K562 (cell line): Measurements from ENCODE around the gene PEX19. TPM values are rescaled to one million over a fixed set of nuclear protein-coding genes. Genes with fewer than 3 reads are reported as not detected.

Experiments
- BACH1 ChIP-seq: fragments of 200-800 bp; sonication (Bioruptor generic); IDR thresholded peaks from 2 replicates; pipeline ENCODE4 v1.6.1; 2016; ENCODE audit warnings: missing genetic modification characterization, missing compliant biosample characterization
- CBFB ChIP-seq: sonication (generic); formaldehyde crosslinking; IDR thresholded peaks from 2 replicates; pipeline ENCODE4 v1.4.0; 2020; ENCODE audit warnings: mild to moderate bottlenecking, missing genetic modification reagents
- CC2D1A ChIP-seq: fragments of 450-650 bp; IDR thresholded peaks from 2 replicates; pipeline ENCODE4 v1.6.1; 2017; ENCODE audit warnings: mild to moderate bottlenecking
- ELF2 ChIP-seq: fragments of 250-450 bp; sonication (Bioruptor Pico); IDR thresholded peaks from 2 replicates; pipeline ENCODE4 v1.5.0; 2021; ENCODE audit warnings: mild to moderate bottlenecking
- FOXA3 ChIP-seq, 2 experiments: fragments of 450-650 bp in 1 of 2; sonication (generic) in 1 of 2; formaldehyde crosslinking; IDR thresholded peaks in 1 of 2; conservative IDR thresholded peaks in 1 of 2; 2 replicates each; pipeline versions ENCODE4 v1.4.0 to v1.8.0; 2020 to 2022; ENCODE audit warnings: mild to moderate bottlenecking in 2 of 2, missing genetic modification reagents in 1 of 2
- FUS ChIP-seq: fragments of 200-400 bp; formaldehyde crosslinking; optimal IDR thresholded peaks from 2 replicates; pipeline ENCODE3; 2017; ENCODE audit warnings: low read depth, low read length
- HDAC1 ChIP-seq, 2 experiments: fragments of 450-650 bp; IDR thresholded peaks; 2 replicates each; pipeline ENCODE4 v1.6.1; 2016 to 2017; ENCODE audit warnings: inconsistent platforms in 1 of 2, mild to moderate bottlenecking in 1 of 2, moderate library complexity in 1 of 2
- IRF2 ChIP-seq: sonication (generic); formaldehyde crosslinking; IDR thresholded peaks from 2 replicates; pipeline ENCODE4 v1.8.1; 2022; ENCODE audit warnings: mild to moderate bottlenecking, missing genetic modification reagents
- MAFF ChIP-seq: IDR thresholded peaks from 2 replicates; pipeline ENCODE4 v1.6.1; 2012; ENCODE audit warnings: low read length, improper control_type of control experiment
- MAFG ChIP-seq: fragments of 450-650 bp; conservative IDR thresholded peaks from 2 replicates; pipeline ENCODE4 v1.6.1; 2016; ENCODE audit warnings: missing genetic modification characterization, missing compliant biosample characterization
- MAFK ChIP-seq: IDR thresholded peaks from 2 replicates; pipeline ENCODE4 v1.6.1; 2011; ENCODE audit warnings: low read length, improper control_type of control experiment
- MTA3 ChIP-seq: fragments of 450-650 bp; formaldehyde crosslinking; IDR thresholded peaks from 2 replicates; pipeline ENCODE4 v1.6.1; 2017; ENCODE audit warnings: mild to moderate bottlenecking, borderline replicate concordance
- RBM39 ChIP-seq: fragments of 200-400 bp; formaldehyde crosslinking; optimal IDR thresholded peaks from 2 replicates; pipeline ENCODE3; 2018; ENCODE audit warnings: low read depth, low read length
- RFX7 ChIP-seq: fragments of 250-450 bp; sonication (Bioruptor Pico); IDR thresholded peaks from 2 replicates; pipeline ENCODE4 v1.5.1; 2021; ENCODE audit warnings: mild to moderate bottlenecking
- SOX6 ChIP-seq: fragments of 450-650 bp; IDR thresholded peaks from 2 replicates; pipeline ENCODE4 v1.6.1; 2014; ENCODE audit warnings: mild to moderate bottlenecking
- SREBF1 ChIP-seq: fragments of 150-350 bp; IDR thresholded peaks from 2 replicates; pipeline ENCODE4 v1.6.1; 2014; ENCODE audit warnings: antibody characterized with exemption, low read depth, low read length, borderline replicate concordance
- TCF3 ChIP-seq: sonication (generic); formaldehyde crosslinking; IDR thresholded peaks from 2 replicates; pipeline ENCODE4 v1.4.0; 2020; ENCODE audit warnings: mild to moderate bottlenecking, missing genetic modification reagents
- TGIF2 ChIP-seq: sonication (generic); formaldehyde crosslinking; IDR thresholded peaks from 2 replicates; pipeline ENCODE4 v1.8.1; 2022; ENCODE audit warnings: mild to moderate bottlenecking, missing genetic modification reagents, moderate library complexity
- ZNF143 ChIP-seq: sonication (generic); formaldehyde crosslinking; IDR thresholded peaks from 2 replicates; pipeline ENCODE4 v1.9.0; 2022; ENCODE audit warnings: mild to moderate bottlenecking, missing genetic modification reagents
- ZNF316 ChIP-seq: fragments of 450-650 bp; IDR thresholded peaks from 2 replicates; pipeline ENCODE4 v1.6.1; 2016
- ZNF583 ChIP-seq: fragments of 250-450 bp; sonication (Bioruptor Pico); IDR thresholded peaks from 2 replicates; pipeline ENCODE4 v1.4.0; 2020
- ZNF589 ChIP-seq: fragments of 200-800 bp; sonication (Bioruptor generic); IDR thresholded peaks from 2 replicates; pipeline ENCODE4 v1.6.1; 2016; ENCODE audit warnings: low read depth, missing genetic modification characterization, missing compliant biosample characterization
- ZNF644 ChIP-seq: fragments of 200-800 bp; sonication (Bioruptor generic); IDR thresholded peaks from 2 replicates; pipeline ENCODE4 v1.6.1; 2016; ENCODE audit warnings: low read depth, missing genetic modification characterization, missing compliant biosample characterization
- ZNF76 ChIP-seq: fragments of 250-450 bp; sonication (Bioruptor Pico); IDR thresholded peaks from 2 replicates; pipeline ENCODE4 v1.4.0; 2020; ENCODE audit warnings: mild to moderate bottlenecking, moderate library complexity, borderline replicate concordance
- polyA plus RNA-seq, 8 experiments: library from polyadenylated mRNA; depleted of rRNA in 4 of 8; stranded (reverse) in 5 of 8; unstranded in 3 of 8; fragments of >200 nt; fragmentation: Nextera tagmentation in 2 of 8; fragmentation: Illumina TruSeq in 1 of 8; extraction: Ambion mirVana in 2 of 8; extraction: Trizol in 1 of 8; gene quantifications; 2 replicates each; pipeline versions ENCODE4 v1.2.1 to v1.2.3, GENCODE V29; 2011 to 2014; ENCODE audit warnings: inconsistent platforms in 1 of 8, missing spikeins in 1 of 8
- total RNA-seq, 7 experiments: library from RNA; depleted of rRNA in 6 of 7; stranded (reverse); fragments of >200 nt in 6 of 7; fragmentation: Illumina TruSeq in 2 of 7; extraction: Trizol in 2 of 7; gene quantifications; 2 replicates each; pipeline versions ENCODE4 v1.2.1 to v1.2.3, GENCODE V29; 2011 to 2021; ENCODE audit warnings: low replicate concordance in 1 of 7
- TF ChIP-seq, protein P1 (sequence below): fragments of 250-450 bp; sonication (Bioruptor Pico); IDR thresholded peaks from 2 replicates; pipeline ENCODE4 v1.4.0; 2020; ENCODE audit warnings: borderline replicate concordance
- TF ChIP-seq, protein P2 (sequence below), 3 experiments: fragments of 200-800 bp in 1 of 3; fragments of 250-450 bp in 1 of 3; fragments of 450-650 bp in 1 of 3; sonication (Bioruptor Pico) in 1 of 3; sonication (Bioruptor generic) in 1 of 3; formaldehyde crosslinking in 1 of 3; IDR thresholded peaks; 2 replicates each; pipeline versions ENCODE4 v1.6.1 to v1.8.0; 2016 to 2022; ENCODE audit warnings: mild to moderate bottlenecking in 2 of 3, missing genetic modification characterization in 2 of 3, missing compliant biosample characterization in 1 of 3, moderate library complexity in 1 of 3
- TF ChIP-seq, protein P3 (sequence below): fragments of 250-450 bp; sonication (Bioruptor Pico); IDR thresholded peaks from 2 replicates; pipeline ENCODE4 v1.5.0; 2021

The PEX19 gene
- total and polyA plus RNA-seq, 9 of the 15 experiments (the other 6 are each of a cell fraction or from before 2014, with no cell fraction given): 32.5 to 103 (median 59.8) TPM

DNA sequence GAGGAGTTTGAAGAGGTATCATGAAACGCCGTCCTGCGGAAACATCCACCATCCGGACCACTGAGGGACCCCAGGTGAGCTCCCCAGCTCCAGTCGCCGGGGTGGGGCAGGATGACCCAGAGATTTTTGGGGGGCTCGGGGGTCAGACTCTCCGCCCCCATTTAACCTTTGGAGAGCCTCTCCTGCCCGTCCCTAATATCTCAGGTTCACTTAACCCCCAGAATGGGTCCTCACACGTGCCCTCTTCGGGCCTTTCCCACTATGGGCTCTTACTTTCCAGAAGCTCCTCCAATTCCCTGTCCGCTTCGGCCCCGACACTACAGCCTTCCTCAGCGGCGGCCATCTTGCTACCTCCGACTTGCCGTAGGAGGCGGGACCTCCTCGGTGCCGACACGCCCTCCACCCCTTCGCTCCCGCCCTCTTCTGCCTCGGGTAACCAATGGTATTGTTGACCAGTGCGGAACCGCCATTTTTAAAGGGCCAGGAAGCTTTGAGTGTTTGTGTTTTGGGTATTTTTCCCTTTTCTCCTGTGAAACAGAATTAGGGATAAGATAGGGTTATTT is at the start of gene PEX19 (continued):
- TF ChIP-seq, protein P1, sequence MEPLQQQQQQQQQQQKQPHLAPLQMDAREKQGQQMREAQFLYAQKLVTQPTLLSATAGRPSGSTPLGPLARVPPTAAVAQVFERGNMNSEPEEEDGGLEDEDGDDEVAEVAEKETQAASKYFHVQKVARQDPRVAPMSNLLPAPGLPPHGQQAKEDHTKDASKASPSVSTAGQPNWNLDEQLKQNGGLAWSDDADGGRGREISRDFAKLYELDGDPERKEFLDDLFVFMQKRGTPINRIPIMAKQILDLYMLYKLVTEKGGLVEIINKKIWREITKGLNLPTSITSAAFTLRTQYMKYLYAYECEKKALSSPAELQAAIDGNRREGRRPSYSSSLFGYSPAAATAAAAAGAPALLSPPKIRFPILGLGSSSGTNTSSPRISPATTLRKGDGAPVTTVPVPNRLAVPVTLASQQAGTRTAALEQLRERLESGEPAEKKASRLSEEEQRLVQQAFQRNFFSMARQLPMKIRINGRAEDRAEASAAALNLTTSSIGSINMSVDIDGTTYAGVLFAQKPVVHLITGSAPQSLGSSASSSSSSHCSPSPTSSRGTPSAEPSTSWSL: no peak
- no peak for TF ChIP-seq SOX6
- TF ChIP-seq MTA3: peak; percentile 97
- no peak for TF ChIP-seq MAFK
- TF ChIP-seq ZNF143 (CRISPR knock-in tag): no peak
- TF ChIP-seq RBM39: no peak
- no peak for TF ChIP-seq BACH1 (tag)
- no peak for TF ChIP-seq CBFB (CRISPR knock-in tag)
- TF ChIP-seq MAFG (tag): no peak
- no peak for TF ChIP-seq ZNF589 (CRISPR knock-in tag)
- TF ChIP-seq MAFF: no peak
- TF ChIP-seq ZNF583 (CRISPR knock-in tag): no peak
- TF ChIP-seq FOXA3 (CRISPR knock-in tag; conservative IDR thresholded peaks at IDR 0.05 in 1 of 2, IDR thresholded peaks at IDR 0.05 in 1 of 2): no peak
- TF ChIP-seq TCF3 (CRISPR knock-in tag): no peak
- TF ChIP-seq FUS: no peak
- TF ChIP-seq ZNF644: no peak
- no peak for TF ChIP-seq CC2D1A
- no peak for TF ChIP-seq ELF2 (CRISPR knock-in tag)
- TF ChIP-seq, protein P2, sequence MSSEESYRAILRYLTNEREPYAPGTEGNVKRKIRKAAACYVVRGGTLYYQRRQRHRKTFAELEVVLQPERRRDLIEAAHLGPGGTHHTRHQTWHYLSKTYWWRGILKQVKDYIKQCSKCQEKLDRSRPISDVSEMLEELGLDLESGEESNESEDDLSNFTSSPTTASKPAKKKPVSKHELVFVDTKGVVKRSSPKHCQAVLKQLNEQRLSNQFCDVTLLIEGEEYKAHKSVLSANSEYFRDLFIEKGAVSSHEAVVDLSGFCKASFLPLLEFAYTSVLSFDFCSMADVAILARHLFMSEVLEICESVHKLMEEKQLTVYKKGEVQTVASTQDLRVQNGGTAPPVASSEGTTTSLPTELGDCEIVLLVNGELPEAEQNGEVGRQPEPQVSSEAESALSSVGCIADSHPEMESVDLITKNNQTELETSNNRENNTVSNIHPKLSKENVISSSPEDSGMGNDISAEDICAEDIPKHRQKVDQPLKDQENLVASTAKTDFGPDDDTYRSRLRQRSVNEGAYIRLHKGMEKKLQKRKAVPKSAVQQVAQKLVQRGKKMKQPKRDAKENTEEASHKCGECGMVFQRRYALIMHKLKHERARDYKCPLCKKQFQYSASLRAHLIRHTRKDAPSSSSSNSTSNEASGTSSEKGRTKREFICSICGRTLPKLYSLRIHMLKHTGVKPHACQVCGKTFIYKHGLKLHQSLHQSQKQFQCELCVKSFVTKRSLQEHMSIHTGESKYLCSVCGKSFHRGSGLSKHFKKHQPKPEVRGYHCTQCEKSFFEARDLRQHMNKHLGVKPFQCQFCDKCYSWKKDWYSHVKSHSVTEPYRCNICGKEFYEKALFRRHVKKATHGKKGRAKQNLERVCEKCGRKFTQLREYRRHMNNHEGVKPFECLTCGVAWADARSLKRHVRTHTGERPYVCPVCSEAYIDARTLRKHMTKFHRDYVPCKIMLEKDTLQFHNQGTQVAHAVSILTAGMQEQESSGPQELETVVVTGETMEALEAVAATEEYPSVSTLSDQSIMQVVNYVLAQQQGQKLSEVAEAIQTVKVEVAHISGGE (CRISPR knock-in tag; IDR thresholded peaks at IDR 0.05): no peak
- TF ChIP-seq IRF2 (CRISPR knock-in tag): no peak
- TF ChIP-seq HDAC1 (IDR thresholded peaks at IDR 0.05): peak in 1 of 2 experiments; percentile 88; a peak in 2 of 4 replicates
- no peak for TF ChIP-seq SREBF1
- no peak for TF ChIP-seq ZNF316
- no peak for TF ChIP-seq RFX7
- TF ChIP-seq TGIF2 (CRISPR knock-in tag): no peak
- TF ChIP-seq, protein P3, sequence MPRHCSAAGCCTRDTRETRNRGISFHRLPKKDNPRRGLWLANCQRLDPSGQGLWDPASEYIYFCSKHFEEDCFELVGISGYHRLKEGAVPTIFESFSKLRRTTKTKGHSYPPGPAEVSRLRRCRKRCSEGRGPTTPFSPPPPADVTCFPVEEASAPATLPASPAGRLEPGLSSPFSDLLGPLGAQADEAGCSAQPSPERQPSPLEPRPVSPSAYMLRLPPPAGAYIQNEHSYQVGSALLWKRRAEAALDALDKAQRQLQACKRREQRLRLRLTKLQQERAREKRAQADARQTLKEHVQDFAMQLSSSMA (CRISPR knock-in tag): no peak
- TF ChIP-seq ZNF76 (CRISPR knock-in tag): no peak
